SU-DHL-6 (cell line): ENCODE results near the gene C1orf50.

Experiments
- H2AFZ ChIP-seq: fragments of 200-600 bp; sonication (generic); 2 replicates; pipeline ENCODE4 v1.6.1; 2014; ENCODE audit warnings: low read depth, mild to moderate bottlenecking, moderate library complexity, mixed read lengths, antibody characterized with exemption, low read length; ENCODE audit not compliant: severe bottlenecking
- H3F3A ChIP-seq: fragments of 200-600 bp; shearing (Covaris generic); 2 replicates; pipeline ENCODE4 v1.6.0; 2016; ENCODE audit warnings: antibody characterized with exemption, mild to moderate bottlenecking; ENCODE audit not compliant: insufficient read depth
- H3K27ac ChIP-seq: fragments of 200-600 bp; sonication (generic); 2 replicates; pipeline ENCODE4 v1.5.1; 2016; ENCODE audit warnings: low read depth, mild to moderate bottlenecking, low read length, moderate library complexity, mixed read lengths
- H3K27me3 ChIP-seq: fragments of 200-600 bp; sonication (generic), shearing (Covaris generic); 2 replicates; pipeline ENCODE4 v1.6.0; 2014; ENCODE audit warnings: mild to moderate bottlenecking, low read length
- H3K36me3 ChIP-seq: fragments of 200-600 bp; sonication (generic); 2 replicates; pipeline ENCODE4 v1.6.1; 2014; ENCODE audit warnings: mild to moderate bottlenecking, low read length, mixed read lengths
- H3K4me2 ChIP-seq: fragments of 300-600, 200-600 bp; shearing (Covaris generic), sonication (generic); 2 replicates; pipeline ENCODE4 v1.6.0; 2014; ENCODE audit warnings: low read length, low read depth, mild to moderate bottlenecking; ENCODE audit not compliant: poor library complexity, severe bottlenecking
- H3K4me3 ChIP-seq: fragments of 200-600 bp; sonication (generic); 2 replicates; pipeline ENCODE4 v1.5.1; 2014; ENCODE audit warnings: antibody characterized with exemption, low read length, mild to moderate bottlenecking, mixed read lengths; ENCODE audit not compliant: insufficient read depth, poor library complexity, severe bottlenecking
- H3K79me2 ChIP-seq: fragments of 200-600 bp; sonication (generic); 2 replicates; pipeline ENCODE4 v1.6.1; 2014; ENCODE audit warnings: mild to moderate bottlenecking, low read length, moderate library complexity; ENCODE audit not compliant: insufficient read depth
- H3K9ac ChIP-seq: fragments of 200-600 bp; sonication (generic); 2 replicates; pipeline ENCODE4 v1.7.0; 2014; ENCODE audit warnings: mild to moderate bottlenecking, low read length
- H3K9me2 ChIP-seq: fragments of 200-600 bp; sonication (generic); replicated peaks from 2 replicates; pipeline ENCODE4 v1.6.1; 2014; ENCODE audit warnings: low read length; ENCODE audit not compliant: insufficient read depth
- H3K9me3 ChIP-seq: fragments of 200-600 bp; sonication (generic); 2 replicates; pipeline ENCODE4 v1.6.1; 2014; ENCODE audit warnings: low read length, mixed read lengths; ENCODE audit not compliant: insufficient read depth
- H4K20me1 ChIP-seq: fragments of 200-600 bp; sonication (generic); 2 replicates; pipeline ENCODE4 v1.6.1; 2014; ENCODE audit warnings: low read depth, mild to moderate bottlenecking, antibody characterized with exemption, low read length, moderate library complexity, mixed read lengths
- EZH2phosphoT487 ChIP-seq: fragments of 200-600 bp; sonication (generic), shearing (Covaris generic); conservative IDR thresholded peaks from 2 replicates; pipeline ENCODE4 v1.6.1; 2018; ENCODE audit warnings: mild to moderate bottlenecking, antibody characterized with exemption, low read length, moderate library complexity, mixed read lengths
- TF ChIP-seq, protein P1 (sequence below): fragments of 200-600 bp; sonication (generic); IDR thresholded peaks from one replicate; pipeline ENCODE4 v1.5.1; 2017; ENCODE audit warnings: antibody characterized with exemption, mild to moderate bottlenecking, low read length, moderate library complexity; ENCODE audit not compliant: insufficient read depth, poor library complexity, severe bottlenecking

Gene C1orf50

GRCh38 chr1:42774928-42775526 lies 8.0 kb downstream of the C1orf50 start:
- H3F3A ChIP-seq, result no peaks in the 10 kb centered on the region
- no peak overlapping the region for H3K9ac ChIP-seq
- H3K9me2 ChIP-seq, result no peaks in the 10 kb centered on the region
- no peak overlapping the region for H3K4me3 ChIP-seq
- H3K36me3 ChIP-seq, result no peaks in the 10 kb centered on the region; the same call in 1 of the 2 replicates
- no peaks in the 10 kb centered on the region for H3K9me3 ChIP-seq
- H3K79me2 ChIP-seq, result peaks cover 21% of the 10 kb centered on the region
- H2AFZ ChIP-seq, result no peak overlapping the region
- no peaks in the 10 kb centered on the region for H4K20me1 ChIP-seq
- no peaks in the 10 kb centered on the region for H3K27me3 ChIP-seq
- no peak overlapping the region for H3K27ac ChIP-seq
- no peak for TF ChIP-seq EZH2phosphoT487
- TF ChIP-seq, protein P1, sequence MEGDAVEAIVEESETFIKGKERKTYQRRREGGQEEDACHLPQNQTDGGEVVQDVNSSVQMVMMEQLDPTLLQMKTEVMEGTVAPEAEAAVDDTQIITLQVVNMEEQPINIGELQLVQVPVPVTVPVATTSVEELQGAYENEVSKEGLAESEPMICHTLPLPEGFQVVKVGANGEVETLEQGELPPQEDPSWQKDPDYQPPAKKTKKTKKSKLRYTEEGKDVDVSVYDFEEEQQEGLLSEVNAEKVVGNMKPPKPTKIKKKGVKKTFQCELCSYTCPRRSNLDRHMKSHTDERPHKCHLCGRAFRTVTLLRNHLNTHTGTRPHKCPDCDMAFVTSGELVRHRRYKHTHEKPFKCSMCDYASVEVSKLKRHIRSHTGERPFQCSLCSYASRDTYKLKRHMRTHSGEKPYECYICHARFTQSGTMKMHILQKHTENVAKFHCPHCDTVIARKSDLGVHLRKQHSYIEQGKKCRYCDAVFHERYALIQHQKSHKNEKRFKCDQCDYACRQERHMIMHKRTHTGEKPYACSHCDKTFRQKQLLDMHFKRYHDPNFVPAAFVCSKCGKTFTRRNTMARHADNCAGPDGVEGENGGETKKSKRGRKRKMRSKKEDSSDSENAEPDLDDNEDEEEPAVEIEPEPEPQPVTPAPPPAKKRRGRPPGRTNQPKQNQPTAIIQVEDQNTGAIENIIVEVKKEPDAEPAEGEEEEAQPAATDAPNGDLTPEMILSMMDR, result no peak
- H3K4me2 ChIP-seq, result no peak overlapping the region

- Histone ChIP-seq H2AFZ (no peak overlapping the region), H3K9ac (no peak overlapping the region), H4K20me1 (no peaks in the 10 kb centered on the region), H3K4me3 (no peak overlapping the region), H3K9me3 (no peaks in the 10 kb centered on the region), H3K4me2 (no peak overlapping the region), H3F3A (no peaks in the 10 kb centered on the region), H3K9me2 (no peaks in the 10 kb centered on the region), H3K27ac (no peak overlapping the region), H3K27me3 (no peaks in the 10 kb centered on the region), H3K36me3 (no peaks in the 10 kb centered on the region; the same call in 1 of the 2 replicates), H3K79me2 (peaks cover 8% of the 10 kb centered on the region; the same call in 1 of the 2 replicates)
- TF ChIP-seq, protein P1, result no peak
- no peak for TF ChIP-seq EZH2phosphoT487
These were observed 9.5 kb downstream of the C1orf50 start for GRCh38 chr1:42776502-42776901.

GRCh38 chr1:42777852-42778251 lies 10.8 kb downstream of the C1orf50 start:
- no peaks in the 10 kb centered on the region for H3K9me2 ChIP-seq
- H3F3A ChIP-seq, result no peaks in the 10 kb centered on the region
- no peak overlapping the region for H2AFZ ChIP-seq
- no peak overlapping the region for H3K4me3 ChIP-seq
- H3K9ac ChIP-seq, result no peak overlapping the region
- no peaks in the 10 kb centered on the region for H4K20me1 ChIP-seq
- no peak overlapping the region for H3K27ac ChIP-seq
- no peaks in the 10 kb centered on the region; the same call in 1 of the 2 replicates for H3K79me2 ChIP-seq
- no peaks in the 10 kb centered on the region for H3K9me3 ChIP-seq
- H3K36me3 ChIP-seq, result no peaks in the 10 kb centered on the region; the same call in 1 of the 2 replicates
- H3K4me2 ChIP-seq, result no peak overlapping the region
- TF ChIP-seq, protein P1, result no peak
- no peak for TF ChIP-seq EZH2phosphoT487
- H3K27me3 ChIP-seq, result no peaks in the 10 kb centered on the region
